ENCODE measurements around the gene GNB1L. TPM values are rescaled to one million over a fixed set of nuclear protein-coding genes. Genes with fewer than 3 reads are reported as not detected.

Gene GNB1L
- total and polyA plus RNA-seq, 9 of the 15 experiments (the other 6 are each of a cell fraction or from before 2014, with no cell fraction given), result 0.56 to 50.5 (median 10.2) TPM

DNA sequence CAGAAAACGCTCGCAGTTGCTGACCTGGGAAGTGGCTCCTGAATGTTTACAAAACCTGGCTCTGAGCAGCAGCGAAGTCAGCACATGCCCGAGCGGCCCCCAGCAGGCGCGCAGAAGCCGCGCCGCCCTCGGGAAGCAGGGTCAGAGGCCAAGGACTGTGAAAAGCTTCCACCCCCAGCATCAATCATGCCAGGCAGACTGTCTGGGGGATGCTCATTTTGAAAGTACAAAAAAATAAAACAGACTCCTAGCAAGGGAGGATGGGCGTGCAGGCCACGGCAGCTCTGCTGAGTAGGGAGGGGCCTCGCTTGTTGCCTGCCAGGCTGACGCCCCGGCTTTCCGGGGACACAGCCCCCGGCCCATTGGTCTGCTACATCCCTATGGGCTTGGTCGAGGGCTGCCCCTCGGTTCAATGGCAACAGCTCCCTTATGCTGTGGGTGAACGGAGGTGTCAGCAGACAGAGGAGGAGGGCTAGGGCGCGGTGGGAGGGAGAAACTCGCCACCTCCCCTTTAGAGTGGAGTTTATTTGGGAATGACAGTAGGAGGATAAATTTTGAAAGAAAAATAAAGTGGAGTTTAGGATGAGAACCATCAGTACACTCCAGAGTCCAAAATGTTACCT is 37.7 kb upstream of the GNB1L start (continued):
- TF ChIP-seq, protein P1, sequence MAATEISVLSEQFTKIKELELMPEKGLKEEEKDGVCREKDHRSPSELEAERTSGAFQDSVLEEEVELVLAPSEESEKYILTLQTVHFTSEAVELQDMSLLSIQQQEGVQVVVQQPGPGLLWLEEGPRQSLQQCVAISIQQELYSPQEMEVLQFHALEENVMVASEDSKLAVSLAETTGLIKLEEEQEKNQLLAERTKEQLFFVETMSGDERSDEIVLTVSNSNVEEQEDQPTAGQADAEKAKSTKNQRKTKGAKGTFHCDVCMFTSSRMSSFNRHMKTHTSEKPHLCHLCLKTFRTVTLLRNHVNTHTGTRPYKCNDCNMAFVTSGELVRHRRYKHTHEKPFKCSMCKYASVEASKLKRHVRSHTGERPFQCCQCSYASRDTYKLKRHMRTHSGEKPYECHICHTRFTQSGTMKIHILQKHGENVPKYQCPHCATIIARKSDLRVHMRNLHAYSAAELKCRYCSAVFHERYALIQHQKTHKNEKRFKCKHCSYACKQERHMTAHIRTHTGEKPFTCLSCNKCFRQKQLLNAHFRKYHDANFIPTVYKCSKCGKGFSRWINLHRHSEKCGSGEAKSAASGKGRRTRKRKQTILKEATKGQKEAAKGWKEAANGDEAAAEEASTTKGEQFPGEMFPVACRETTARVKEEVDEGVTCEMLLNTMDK (IDR thresholded peaks at IDR 0.05; ENCODE audit: borderline replicate concordance, insufficient read depth, low read depth, low read length, poor library complexity, severe bottlenecking), result no peak
- no peak for TF ChIP-seq ZNF75A (CRISPR knock-in tag; IDR thresholded peaks at IDR 0.05)
- no peak for TF ChIP-seq ZNF830 (CRISPR knock-in tag; IDR thresholded peaks at IDR 0.05)
- no peak for TF ChIP-seq DACH1 (IDR thresholded peaks at IDR 0.05; ENCODE audit: partially characterized antibody)
- TF ChIP-seq, protein P2, sequence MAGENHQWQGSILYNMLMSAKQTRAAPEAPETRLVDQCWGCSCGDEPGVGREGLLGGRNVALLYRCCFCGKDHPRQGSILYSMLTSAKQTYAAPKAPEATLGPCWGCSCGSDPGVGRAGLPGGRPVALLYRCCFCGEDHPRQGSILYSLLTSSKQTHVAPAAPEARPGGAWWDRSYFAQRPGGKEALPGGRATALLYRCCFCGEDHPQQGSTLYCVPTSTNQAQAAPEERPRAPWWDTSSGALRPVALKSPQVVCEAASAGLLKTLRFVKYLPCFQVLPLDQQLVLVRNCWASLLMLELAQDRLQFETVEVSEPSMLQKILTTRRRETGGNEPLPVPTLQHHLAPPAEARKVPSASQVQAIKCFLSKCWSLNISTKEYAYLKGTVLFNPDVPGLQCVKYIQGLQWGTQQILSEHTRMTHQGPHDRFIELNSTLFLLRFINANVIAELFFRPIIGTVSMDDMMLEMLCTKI (IDR thresholded peaks at IDR 0.05; ENCODE audit: partially characterized antibody), result no peak
- no peak for TF ChIP-seq PHF20 (IDR thresholded peaks at IDR 0.05; ENCODE audit: partially characterized antibody)
- peak; percentile 66 for TF ChIP-seq HMGN3 (IDR thresholded peaks at IDR 0.05; ENCODE audit: borderline replicate concordance, extremely low read depth, insufficient read length, low read depth, low read length)
- TF ChIP-seq, protein P3, sequence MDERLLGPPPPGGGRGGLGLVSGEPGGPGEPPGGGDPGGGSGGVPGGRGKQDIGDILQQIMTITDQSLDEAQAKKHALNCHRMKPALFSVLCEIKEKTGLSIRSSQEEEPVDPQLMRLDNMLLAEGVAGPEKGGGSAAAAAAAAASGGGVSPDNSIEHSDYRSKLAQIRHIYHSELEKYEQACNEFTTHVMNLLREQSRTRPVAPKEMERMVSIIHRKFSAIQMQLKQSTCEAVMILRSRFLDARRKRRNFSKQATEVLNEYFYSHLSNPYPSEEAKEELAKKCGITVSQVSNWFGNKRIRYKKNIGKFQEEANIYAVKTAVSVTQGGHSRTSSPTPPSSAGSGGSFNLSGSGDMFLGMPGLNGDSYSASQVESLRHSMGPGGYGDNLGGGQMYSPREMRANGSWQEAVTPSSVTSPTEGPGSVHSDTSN (CRISPR knock-in tag; IDR thresholded peaks at IDR 0.05; ENCODE audit: low read depth), result no peak
- TF ChIP-seq, protein P3 (tag; conservative IDR thresholded peaks at IDR 0.05; ENCODE audit: low read depth), result peak; percentile 74
- peak; percentile 90; the same call in 1 of the 2 replicates for TF ChIP-seq ZBTB7A (IDR thresholded peaks at IDR 0.05; ENCODE audit: borderline replicate concordance, control insufficient read depth, low read depth, low read length)
- no peak for TF ChIP-seq MCM3 (IDR thresholded peaks at IDR 0.05)
- TF ChIP-seq, protein P4, sequence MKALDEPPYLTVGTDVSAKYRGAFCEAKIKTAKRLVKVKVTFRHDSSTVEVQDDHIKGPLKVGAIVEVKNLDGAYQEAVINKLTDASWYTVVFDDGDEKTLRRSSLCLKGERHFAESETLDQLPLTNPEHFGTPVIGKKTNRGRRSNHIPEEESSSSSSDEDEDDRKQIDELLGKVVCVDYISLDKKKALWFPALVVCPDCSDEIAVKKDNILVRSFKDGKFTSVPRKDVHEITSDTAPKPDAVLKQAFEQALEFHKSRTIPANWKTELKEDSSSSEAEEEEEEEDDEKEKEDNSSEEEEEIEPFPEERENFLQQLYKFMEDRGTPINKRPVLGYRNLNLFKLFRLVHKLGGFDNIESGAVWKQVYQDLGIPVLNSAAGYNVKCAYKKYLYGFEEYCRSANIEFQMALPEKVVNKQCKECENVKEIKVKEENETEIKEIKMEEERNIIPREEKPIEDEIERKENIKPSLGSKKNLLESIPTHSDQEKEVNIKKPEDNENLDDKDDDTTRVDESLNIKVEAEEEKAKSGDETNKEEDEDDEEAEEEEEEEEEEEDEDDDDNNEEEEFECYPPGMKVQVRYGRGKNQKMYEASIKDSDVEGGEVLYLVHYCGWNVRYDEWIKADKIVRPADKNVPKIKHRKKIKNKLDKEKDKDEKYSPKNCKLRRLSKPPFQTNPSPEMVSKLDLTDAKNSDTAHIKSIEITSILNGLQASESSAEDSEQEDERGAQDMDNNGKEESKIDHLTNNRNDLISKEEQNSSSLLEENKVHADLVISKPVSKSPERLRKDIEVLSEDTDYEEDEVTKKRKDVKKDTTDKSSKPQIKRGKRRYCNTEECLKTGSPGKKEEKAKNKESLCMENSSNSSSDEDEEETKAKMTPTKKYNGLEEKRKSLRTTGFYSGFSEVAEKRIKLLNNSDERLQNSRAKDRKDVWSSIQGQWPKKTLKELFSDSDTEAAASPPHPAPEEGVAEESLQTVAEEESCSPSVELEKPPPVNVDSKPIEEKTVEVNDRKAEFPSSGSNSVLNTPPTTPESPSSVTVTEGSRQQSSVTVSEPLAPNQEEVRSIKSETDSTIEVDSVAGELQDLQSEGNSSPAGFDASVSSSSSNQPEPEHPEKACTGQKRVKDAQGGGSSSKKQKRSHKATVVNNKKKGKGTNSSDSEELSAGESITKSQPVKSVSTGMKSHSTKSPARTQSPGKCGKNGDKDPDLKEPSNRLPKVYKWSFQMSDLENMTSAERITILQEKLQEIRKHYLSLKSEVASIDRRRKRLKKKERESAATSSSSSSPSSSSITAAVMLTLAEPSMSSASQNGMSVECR (CRISPR knock-in tag; IDR thresholded peaks at IDR 0.05), result no peak
- TF ChIP-seq CEBPB (tag; IDR thresholded peaks at IDR 0.05), result no peak
- no peak for TF ChIP-seq TCFL5 (CRISPR knock-in tag; conservative IDR thresholded peaks at IDR 0.05)
- TF ChIP-seq, protein P5, sequence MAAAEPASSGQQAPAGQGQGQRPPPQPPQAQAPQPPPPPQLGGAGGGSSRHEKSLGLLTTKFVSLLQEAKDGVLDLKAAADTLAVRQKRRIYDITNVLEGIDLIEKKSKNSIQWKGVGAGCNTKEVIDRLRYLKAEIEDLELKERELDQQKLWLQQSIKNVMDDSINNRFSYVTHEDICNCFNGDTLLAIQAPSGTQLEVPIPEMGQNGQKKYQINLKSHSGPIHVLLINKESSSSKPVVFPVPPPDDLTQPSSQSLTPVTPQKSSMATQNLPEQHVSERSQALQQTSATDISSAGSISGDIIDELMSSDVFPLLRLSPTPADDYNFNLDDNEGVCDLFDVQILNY (CRISPR knock-in tag; IDR thresholded peaks at IDR 0.05), result no peak
